ENCODE results near the gene SCARF2.

DNA sequence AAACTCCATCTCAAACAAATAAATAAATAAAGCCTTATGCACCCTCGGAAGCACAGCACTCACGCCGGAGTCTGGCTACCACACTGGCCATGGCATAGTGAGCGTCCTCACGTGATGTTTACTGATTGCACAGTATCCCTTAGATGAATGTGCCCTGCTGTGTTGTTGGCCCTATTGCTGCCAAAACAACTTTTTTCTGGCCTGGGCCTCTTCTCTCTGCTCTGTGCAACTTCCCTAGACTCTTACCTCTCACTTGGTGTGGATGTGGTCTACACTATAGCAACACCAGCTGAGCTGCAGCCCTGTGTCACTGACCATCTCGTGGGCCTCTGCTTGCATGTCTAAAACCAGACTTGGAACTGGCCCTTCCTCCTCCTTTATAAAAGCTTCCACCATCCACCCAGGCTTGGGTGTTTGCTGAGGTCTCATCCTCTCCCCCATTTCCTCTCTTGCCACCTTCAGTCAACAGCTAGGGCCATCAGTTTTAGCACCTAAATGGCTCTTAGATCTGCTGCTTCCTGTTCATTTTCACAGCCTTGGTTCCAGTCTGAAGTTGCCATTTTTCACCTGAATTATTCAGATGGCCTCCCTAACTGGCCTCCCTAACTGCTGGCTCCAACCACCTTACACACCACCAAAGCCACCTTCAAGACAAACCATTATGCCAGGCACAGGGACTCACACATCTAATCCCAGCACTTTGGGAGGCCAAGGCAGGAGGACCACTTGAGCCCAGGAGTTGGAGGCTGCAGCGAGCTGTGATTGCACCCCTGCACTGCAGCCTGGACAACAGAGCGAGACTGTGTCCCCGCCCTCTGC, 34.5 kb downstream of the SCARF2 start:
- TF ChIP-seq EP300 (IDR thresholded peaks at IDR 0.05; ENCODE audit: low read depth in 2 of 2, low read length in 2 of 2) (no peak), EP300 (CRISPR knock-in tag; IDR thresholded peaks at IDR 0.05; ENCODE audit: borderline replicate concordance) (no peak), FOXA1 (IDR thresholded peaks at IDR 0.05) (no peak), FOXA1 (CRISPR knock-in tag; IDR thresholded peaks at IDR 0.05) (no peak), DPF2 (CRISPR knock-in tag; IDR thresholded peaks at IDR 0.05; ENCODE audit: borderline replicate concordance, low read depth) (no peak), NFIC (IDR thresholded peaks at IDR 0.05; ENCODE audit: low read length) (no peak), JUND (CRISPR knock-in tag; IDR thresholded peaks at IDR 0.05) (no peak), POLR2A (IDR thresholded peaks at IDR 0.05; ENCODE audit: insufficient read depth in 1 of 2, low read depth in 2 of 2, low read length in 2 of 2) (no peak), ZNF605 (CRISPR knock-in tag; IDR thresholded peaks at IDR 0.05) (no peak), NBN (conservative IDR thresholded peaks at IDR 0.05) (no peak), ZMYM3 (CRISPR knock-in tag; IDR thresholded peaks at IDR 0.05) (no peak)
- TF ChIP-seq, protein P1, sequence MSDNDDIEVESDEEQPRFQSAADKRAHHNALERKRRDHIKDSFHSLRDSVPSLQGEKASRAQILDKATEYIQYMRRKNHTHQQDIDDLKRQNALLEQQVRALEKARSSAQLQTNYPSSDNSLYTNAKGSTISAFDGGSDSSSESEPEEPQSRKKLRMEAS (IDR thresholded peaks at IDR 0.05), result no peak

Data from HepG2 (cell line).